HT1080 (cell line): ENCODE measurements around the gene NRG3. TPM values are rescaled to one million over a fixed set of nuclear protein-coding genes. Genes with fewer than 3 reads are reported as not detected.
"Not testable (repeated sequence)": the region's sequence is repeated elsewhere in the genome, so short reads cannot be mapped to it uniquely, and the experiment has no call there.

Experiments used
- DNase-seq: peaks from one replicate; pipeline ENCODE4 v3.0.0-alpha.2; 2015; ENCODE audit warnings: low read depth
- total RNA-seq: library from RNA; depleted of rRNA; stranded (reverse); fragments of >200 nt; shearing (Covaris generic); gene quantifications from 2 replicates; pipeline ENCODE4 v1.2.3, GENCODE V29; 2014

NRG3 gene
- total RNA-seq, 1 experiment from 2014 or later: not detected

- no peak for DNase-seq
Measured at GRCh38 chr10:82267960-82268359, 393.0 kb downstream of the NRG3 start.

DNA sequence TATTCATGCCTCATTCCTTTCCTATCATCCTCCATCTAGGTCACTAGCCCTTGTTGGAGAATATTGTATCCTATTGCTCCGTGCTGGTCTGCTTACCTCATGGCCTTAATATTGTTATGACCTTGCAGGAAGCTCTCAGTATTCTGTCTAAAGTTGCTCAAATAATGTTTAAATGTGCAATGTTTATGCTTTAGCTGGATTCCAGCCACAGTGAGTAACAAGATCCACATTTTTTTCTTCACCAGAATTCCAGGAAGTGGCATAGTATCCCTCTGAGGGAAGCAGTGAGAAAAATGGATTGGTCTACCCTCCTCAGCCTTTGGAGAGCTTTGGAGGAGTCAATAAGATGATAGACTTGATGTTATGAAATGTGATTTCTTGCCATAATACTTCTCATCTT, 402.6 kb downstream of the NRG3 start:
- DNase-seq: peak; percentile 25

GRCh38 chr10:82278401-82279182, 403.6 kb downstream of the NRG3 start:
- DNase-seq: no peak

DNA sequence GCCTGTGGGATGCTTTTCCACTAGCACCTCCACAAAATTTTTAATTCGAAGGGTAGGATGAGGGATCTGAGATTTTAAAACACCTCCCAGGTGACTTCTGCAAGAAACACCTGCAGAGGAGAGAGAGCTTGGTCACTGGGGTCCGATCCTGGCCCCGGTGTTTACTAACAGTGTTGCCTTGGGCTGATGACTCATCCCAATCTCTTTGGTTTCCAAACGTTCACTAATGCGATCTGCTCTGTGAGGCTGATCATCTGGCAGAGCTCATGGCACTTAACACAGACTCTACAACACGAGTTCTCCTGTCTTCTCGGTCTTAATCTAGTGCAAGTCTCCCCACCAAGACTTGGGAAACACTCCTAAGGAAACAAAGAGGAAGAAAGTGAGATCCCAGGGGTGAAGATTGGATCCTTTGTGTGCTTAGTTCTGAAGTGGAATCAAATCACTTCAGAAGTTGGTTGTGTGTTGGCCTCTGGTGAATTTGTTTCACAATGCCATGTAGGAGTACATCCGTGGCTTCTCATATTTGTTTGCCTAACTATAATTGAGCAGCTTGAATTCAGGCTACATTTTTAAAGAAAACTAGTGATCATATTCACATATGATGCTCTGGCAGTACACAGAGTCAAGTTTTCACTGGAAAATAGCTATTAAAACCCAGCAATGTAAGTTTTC, 407.9 kb downstream of the NRG3 start:
- no peak for DNase-seq

DNA sequence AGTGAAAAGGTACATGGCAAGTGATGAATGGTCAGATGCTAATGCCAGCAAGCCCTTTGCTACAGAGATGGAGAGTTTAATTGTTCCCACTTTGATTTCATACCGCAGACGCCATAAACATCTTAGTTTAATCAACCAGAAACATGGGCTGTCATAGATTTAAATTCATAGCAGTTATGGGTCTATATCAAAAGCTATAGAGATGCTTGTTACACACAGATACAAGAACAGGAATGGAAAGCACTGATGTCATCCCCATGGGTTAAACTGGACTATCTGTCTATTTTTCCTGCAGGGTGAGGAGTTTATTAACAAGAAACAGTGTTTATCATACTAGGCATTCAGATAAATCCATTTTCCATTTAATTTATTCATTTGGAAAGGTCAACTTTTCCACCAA, 409.2 kb downstream of the NRG3 start:
- no peak for DNase-seq

DNA sequence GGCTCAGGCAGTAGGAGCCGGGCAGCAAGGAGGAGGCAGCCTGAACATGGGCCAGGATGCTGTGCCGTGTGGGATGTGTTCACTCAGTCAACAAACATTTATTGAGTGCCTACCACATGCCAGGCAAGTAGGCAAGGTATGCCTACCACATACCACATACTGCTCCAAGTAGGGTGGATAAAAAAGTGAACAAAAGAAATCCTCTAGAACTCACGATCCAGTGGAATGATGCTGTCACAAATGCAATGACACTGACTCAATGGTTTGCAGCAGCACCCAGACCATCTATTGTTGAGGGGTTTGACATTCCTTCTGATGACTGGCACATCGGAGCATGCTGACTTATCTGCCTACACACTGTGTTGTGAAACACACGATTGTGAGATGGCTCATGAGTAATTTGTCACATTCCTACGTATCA, 413.5 kb downstream of the NRG3 start:
- peak; percentile 81 for DNase-seq

DNA sequence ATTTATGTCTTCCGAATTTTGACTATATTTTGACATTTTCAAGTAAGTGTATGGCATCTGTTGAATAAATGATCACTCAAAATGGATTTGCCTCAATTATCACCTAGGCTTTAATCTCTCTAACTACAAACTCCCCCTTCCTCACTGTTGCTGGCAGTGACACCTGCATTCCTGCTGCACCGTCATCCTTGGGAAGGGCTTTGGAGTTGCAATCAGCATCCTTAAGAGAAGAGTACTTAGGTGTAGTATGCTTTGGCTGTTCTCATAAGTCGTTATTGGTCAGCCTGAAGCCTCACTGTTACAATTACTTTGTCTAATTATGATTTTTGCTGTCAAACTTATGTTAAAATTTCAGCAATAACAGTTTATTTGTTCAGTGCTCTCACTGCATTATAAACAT, 415.0 kb downstream of the NRG3 start:
- DNase-seq: no peak

DNA sequence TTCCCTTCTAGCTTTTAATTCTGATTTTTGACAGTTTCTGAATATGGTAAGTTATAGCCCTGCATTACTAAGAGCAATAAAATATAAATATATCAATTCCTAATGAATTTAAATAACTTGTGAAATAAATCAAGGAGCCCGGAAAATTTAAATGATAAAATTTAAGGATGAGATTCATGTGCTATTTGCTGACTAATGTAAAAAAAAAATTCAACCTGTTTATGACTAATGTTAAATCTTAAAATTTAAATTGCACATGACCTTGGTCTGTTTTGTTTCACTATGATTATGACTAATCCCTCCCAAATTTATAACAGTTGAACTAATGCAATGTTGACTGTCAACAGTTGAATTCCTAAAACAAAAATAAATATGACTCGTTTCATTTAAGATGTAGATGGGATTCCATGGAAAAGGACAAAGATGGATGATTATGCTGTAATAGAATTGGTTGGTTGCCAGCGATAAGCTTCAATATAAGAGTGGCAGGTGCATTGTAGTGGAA, 419.9 kb downstream of the NRG3 start:
- DNase-seq: no peak

DNA sequence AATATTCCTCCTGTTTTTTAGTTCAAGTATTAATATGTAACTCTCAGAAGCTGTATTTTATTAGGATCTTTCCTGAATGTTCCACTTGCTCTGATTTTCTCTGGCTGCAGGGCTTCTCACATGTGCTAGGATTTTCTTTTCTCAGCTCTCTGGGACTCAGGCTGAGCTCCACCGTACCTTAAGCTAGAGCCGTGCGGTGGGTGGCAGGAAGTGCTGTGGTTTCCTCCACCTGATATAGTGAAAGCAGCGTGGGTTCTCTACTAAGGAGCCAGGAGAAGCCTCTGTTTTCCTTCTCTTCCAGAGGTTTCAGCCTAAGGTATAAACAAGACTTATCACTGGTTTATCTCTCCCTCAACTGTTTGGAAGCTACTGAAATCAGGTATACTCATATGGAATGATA, 433.6 kb downstream of the NRG3 start:
- no peak for DNase-seq

GRCh38 chr10:82310839-82311238, 435.8 kb downstream of the NRG3 start:
- no peak for DNase-seq

GRCh38 chr10:82313401-82313800, 438.4 kb downstream of the NRG3 start:
- no peak for DNase-seq

DNA sequence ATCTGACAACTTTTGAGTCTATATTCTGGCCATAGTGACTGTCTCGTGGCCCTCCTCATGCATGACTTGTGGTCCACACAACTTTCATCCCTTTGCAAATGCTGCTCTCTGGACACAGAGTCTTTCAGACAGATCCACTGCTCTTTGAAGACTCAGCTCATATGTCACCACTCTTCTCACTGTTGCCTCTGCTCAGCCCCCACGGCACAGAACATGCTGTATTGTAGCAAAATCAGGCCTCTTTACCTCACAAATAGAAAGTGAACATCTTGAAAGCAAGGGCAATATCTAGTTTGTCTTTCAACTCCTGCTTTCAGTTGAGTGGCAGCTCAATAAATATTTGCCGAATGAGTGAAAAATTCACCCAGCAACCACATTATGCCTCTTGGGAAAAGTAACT, 443.5 kb downstream of the NRG3 start:
- DNase-seq: no peak

- DNase-seq: no peak
Measured at GRCh38 chr10:82319074-82319473, 444.1 kb downstream of the NRG3 start.

GRCh38 chr10:82319562-82319961, 444.6 kb downstream of the NRG3 start:
- no peak for DNase-seq

- DNase-seq: no peak
Measured at GRCh38 chr10:82321724-82322123, 446.7 kb downstream of the NRG3 start.

GRCh38 chr10:82331716-82332115, 456.7 kb downstream of the NRG3 start:
- no peak for DNase-seq

GRCh38 chr10:82335831-82336230, 460.8 kb downstream of the NRG3 start:
- DNase-seq: no peak

GRCh38 chr10:82340166-82340565, 465.2 kb downstream of the NRG3 start:
- DNase-seq: no peak

GRCh38 chr10:82349590-82349989, 474.6 kb downstream of the NRG3 start:
- not testable (repeated sequence) for DNase-seq

GRCh38 chr10:82353381-82353780, 478.4 kb downstream of the NRG3 start:
- no peak for DNase-seq

GRCh38 chr10:82358486-82359099, 483.6 kb downstream of the NRG3 start:
- peak; percentile 82 for DNase-seq

GRCh38 chr10:82361256-82361655, 486.3 kb downstream of the NRG3 start:
- DNase-seq: no peak
